GM18508 (cell line): ENCODE data around the gene RAE1.

Experiments
- ATAC-seq: cut with Tn5 transposase; IDR thresholded peaks from one replicate; pipeline ENCODE4 v1.9.1; 2021; ENCODE audit warnings: moderate number of reproducible peaks; ENCODE audit not compliant: insufficient read depth, unreplicated experiment

RAE1 gene

GRCh38 chr20:57425150-57426013, 74.3 kb downstream of the RAE1 start:
- ATAC-seq = no peak

- no peak for ATAC-seq
These were observed 75.2 kb downstream of the RAE1 start for GRCh38 chr20:57426271-57426689.

GRCh38 chr20:57426831-57427230, 75.8 kb downstream of the RAE1 start:
- ATAC-seq = no peak

GRCh38 chr20:57428324-57429158, 77.5 kb downstream of the RAE1 start:
- ATAC-seq = no peak
